ENCODE results near the gene ADAM12.

Gene ADAM12

GRCh38 chr10:126135177-126135576, 253.1 kb downstream of the ADAM12 start:
- DNase-seq, result no peak

- DNase-seq, result no peak
These were observed 254.2 kb downstream of the ADAM12 start for GRCh38 chr10:126133906-126134656.

- no peak for DNase-seq
These were observed 255.1 kb downstream of the ADAM12 start for GRCh38 chr10:126133082-126133620.

GRCh38 chr10:126131341-126131740, 256.9 kb downstream of the ADAM12 start:
- DNase-seq, result no peak

GRCh38 chr10:126130271-126130710, 258.0 kb downstream of the ADAM12 start:
- DNase-seq, result no peak

GRCh38 chr10:126129026-126129425, 259.3 kb downstream of the ADAM12 start:
- no peak for DNase-seq

- no peak for DNase-seq
These were observed 259.7 kb downstream of the ADAM12 start for GRCh38 chr10:126128581-126128980.

- no peak for DNase-seq
These were observed 260.7 kb downstream of the ADAM12 start for GRCh38 chr10:126127481-126128029.

GRCh38 chr10:126126866-126127265, 261.4 kb downstream of the ADAM12 start:
- DNase-seq, result no peak

- DNase-seq, result no peak
These were observed 262.3 kb downstream of the ADAM12 start for GRCh38 chr10:126126023-126126422.

GRCh38 chr10:126124668-126125349, 263.5 kb downstream of the ADAM12 start:
- no peak for DNase-seq

GRCh38 chr10:126124046-126124445, 264.2 kb downstream of the ADAM12 start:
- no peak for DNase-seq

GRCh38 chr10:126123466-126123865, 264.8 kb downstream of the ADAM12 start:
- DNase-seq, result no peak

- no peak for DNase-seq
These were observed 265.4 kb downstream of the ADAM12 start for GRCh38 chr10:126122881-126123280.

GRCh38 chr10:126119599-126119998, 268.7 kb downstream of the ADAM12 start:
- no peak for DNase-seq

- DNase-seq, result no peak
These were observed 269.8 kb downstream of the ADAM12 start for GRCh38 chr10:126118476-126118875.

GRCh38 chr10:126117196-126117595, 271.1 kb downstream of the ADAM12 start:
- no peak for DNase-seq

- no peak for DNase-seq
These were observed 272.4 kb downstream of the ADAM12 start for GRCh38 chr10:126115886-126116285.

- no peak for DNase-seq
These were observed 273.3 kb downstream of the ADAM12 start for GRCh38 chr10:126114884-126115555.

GRCh38 chr10:126111516-126111915, 276.8 kb downstream of the ADAM12 start:
- no peak for DNase-seq

- no peak for DNase-seq
These were observed 277.6 kb downstream of the ADAM12 start for GRCh38 chr10:126110489-126111180.

- DNase-seq, result no peak
These were observed 278.4 kb downstream of the ADAM12 start for GRCh38 chr10:126109893-126110292.

- DNase-seq, result no peak
These were observed 279.6 kb downstream of the ADAM12 start for GRCh38 chr10:126108693-126109092.

Data from NCI-H524 (cell line).